Esophagus squamous epithelium (tissue), 4 donors: ENCODE data around the gene DPYSL4.

Source experiments
- CTCF ChIP-seq, 6 experiments: fragments of 450-650 bp in 4 of 6; fragments of 200-600 bp in 2 of 6; sonication (generic) in 2 of 6; IDR thresholded peaks; one replicate each; pipeline ENCODE4 v1.5.1; 2016 to 2019; ENCODE audit warnings: antibody characterized with exemption in 6 of 6, mild to moderate bottlenecking in 4 of 6, moderate library complexity in 4 of 6
- POLR2A ChIP-seq, 4 donors: fragments of 450-650 bp; IDR thresholded peaks; one replicate each; pipeline ENCODE4 v1.6.1; 2017; ENCODE audit warnings: antibody characterized with exemption in 4 of 4, mild to moderate bottlenecking in 4 of 4, moderate library complexity in 3 of 4

GRCh38 chr10:132234860-132235259 is 48.1 kb downstream of the DPYSL4 start:
- TF ChIP-seq POLR2A (IDR thresholded peaks at IDR 0.05) (no peak), CTCF (IDR thresholded peaks at IDR 0.05) (no peak)
